HEK293 (cell line): Measurements from ENCODE around the gene TMEM51.

Source experiments
- CTCF ChIA-PET: fragments of 350-600 bp; formaldehyde crosslinking; extraction: SDS; loops from one replicate; lab custom pipeline; 2021; ENCODE audit warnings: antibody characterized with exemption; lab: Yijun Ruan, JAX
- POLR2A ChIA-PET: fragments of 300-600 bp; formaldehyde crosslinking; extraction: SDS; loops from one replicate; lab custom pipeline; 2020; ENCODE audit warnings: antibody characterized with exemption, inconsistent platforms; lab: Yijun Ruan, JAX
- H3K27ac ChIP-seq: fragments of 200-500 bp; sonication (Bioruptor generic); 2 replicates; pipeline ENCODE4 v1.5.1; 2014; ENCODE audit warnings: low read depth, low read length, control low read depth, inconsistent platforms; ENCODE audit errors: extremely low read depth
- H3K36me3 ChIP-seq, 2 experiments: fragments of 200-500 bp in 1 of 2; sonication (Bioruptor generic) in 1 of 2; 1 replicate in 1 of 2; 2 replicates in 1 of 2; pipeline ENCODE4 v1.5.1; 2014 to 2017; ENCODE audit warnings: inconsistent platforms in 2 of 2, low read length in 2 of 2; ENCODE audit not compliant: control insufficient read depth in 2 of 2, insufficient read depth in 1 of 2
- H3K4me1 ChIP-seq: fragments of 200-500 bp; sonication (Bioruptor generic); 2 replicates; pipeline ENCODE4 v1.5.1; 2014; ENCODE audit warnings: mild to moderate bottlenecking, low read length, inconsistent platforms; ENCODE audit not compliant: control insufficient read depth, insufficient read depth
- H3K4me3 ChIP-seq: 2 replicates; pipeline ENCODE4 v1.5.1; 2011; ENCODE audit warnings: low read depth, mild to moderate bottlenecking, control low read depth, low read length, moderate library complexity
- H3K9me3 ChIP-seq: fragments of 200-500 bp; sonication (Bioruptor generic); 2 replicates; pipeline ENCODE4 v1.5.1; 2014; ENCODE audit warnings: low read depth, low read length, inconsistent platforms; ENCODE audit not compliant: control insufficient read depth, insufficient read depth
- FEZF1 ChIP-seq: fragments of 450-650 bp; formaldehyde crosslinking; IDR thresholded peaks from 2 replicates; pipeline ENCODE4 v1.5.1; 2016; ENCODE audit warnings: missing biosample characterization, missing genetic modification characterization
- SCRT2 ChIP-seq: fragments of 450-650 bp; formaldehyde crosslinking; IDR thresholded peaks from 2 replicates; pipeline ENCODE4 v1.5.1; 2016; ENCODE audit warnings: missing biosample characterization, missing genetic modification characterization
- YY2 ChIP-seq: fragments of 450-650 bp; formaldehyde crosslinking; IDR thresholded peaks from 2 replicates; pipeline ENCODE4 v1.5.1; 2016; ENCODE audit warnings: missing biosample characterization, missing genetic modification characterization
- ZNF157 ChIP-seq: fragments of 450-650 bp; formaldehyde crosslinking; IDR thresholded peaks from 2 replicates; pipeline ENCODE4 v1.5.1; 2016; ENCODE audit warnings: missing biosample characterization, missing genetic modification characterization
- ZNF202 ChIP-seq: fragments of 450-650 bp; formaldehyde crosslinking; IDR thresholded peaks from 2 replicates; pipeline ENCODE4 v1.5.1; 2016; ENCODE audit warnings: missing biosample characterization, missing genetic modification characterization, borderline replicate concordance
- ZNF211 ChIP-seq: fragments of 450-650 bp; formaldehyde crosslinking; IDR thresholded peaks from 2 replicates; pipeline ENCODE4 v1.5.1; 2016; ENCODE audit warnings: low read depth, missing biosample characterization, missing genetic modification characterization
- ZNF221 ChIP-seq: fragments of 450-650 bp; formaldehyde crosslinking; IDR thresholded peaks from 2 replicates; pipeline ENCODE4 v1.5.1; 2017; ENCODE audit warnings: missing biosample characterization, missing genetic modification characterization, borderline replicate concordance
- ZNF391 ChIP-seq: fragments of 450-650 bp; formaldehyde crosslinking; IDR thresholded peaks from 2 replicates; pipeline ENCODE4 v1.5.1; 2016; ENCODE audit warnings: low read depth, missing biosample characterization, missing genetic modification characterization, borderline replicate concordance
- ZNF404 ChIP-seq: fragments of 450-650 bp; formaldehyde crosslinking; IDR thresholded peaks from 2 replicates; pipeline ENCODE4 v1.5.1; 2017; ENCODE audit warnings: missing biosample characterization, missing genetic modification characterization
- ZNF561 ChIP-seq: fragments of 450-650 bp; IDR thresholded peaks from 2 replicates; pipeline ENCODE4 v1.5.1; 2018; ENCODE audit warnings: missing biosample characterization, missing genetic modification characterization, borderline replicate concordance
- ZNF776 ChIP-seq: fragments of 450-650 bp; formaldehyde crosslinking; IDR thresholded peaks from 2 replicates; pipeline ENCODE4 v1.5.0; 2017; ENCODE audit warnings: missing biosample characterization, missing genetic modification characterization, borderline replicate concordance
- TF ChIP-seq, protein P1 (sequence below): fragments of 450-650 bp; formaldehyde crosslinking; IDR thresholded peaks from 2 replicates; pipeline ENCODE4 v1.5.1; 2016; ENCODE audit warnings: missing biosample characterization, missing genetic modification characterization
- TF ChIP-seq, protein P2 (sequence below): fragments of 450-650 bp; formaldehyde crosslinking; IDR thresholded peaks from 2 replicates; pipeline ENCODE4 v1.5.1; 2016; ENCODE audit warnings: missing biosample characterization, missing genetic modification characterization
- TF ChIP-seq, protein P3 (sequence below): fragments of 450-650 bp; formaldehyde crosslinking; IDR thresholded peaks from 2 replicates; pipeline ENCODE4 v1.5.1; 2016; ENCODE audit warnings: missing biosample characterization, missing genetic modification characterization
- TF ChIP-seq, protein P4 (sequence below): fragments of 450-650 bp; formaldehyde crosslinking; optimal IDR thresholded peaks from 2 replicates; pipeline ENCODE3; 2016; ENCODE audit warnings: missing biosample characterization, mild to moderate bottlenecking, missing genetic modification characterization
- TF ChIP-seq, protein P5 (sequence below): fragments of 450-650 bp; formaldehyde crosslinking; IDR thresholded peaks from 2 replicates; pipeline ENCODE4 v1.5.1; 2016; ENCODE audit warnings: missing biosample characterization, missing genetic modification characterization, low read depth

The TMEM51 gene

DNA sequence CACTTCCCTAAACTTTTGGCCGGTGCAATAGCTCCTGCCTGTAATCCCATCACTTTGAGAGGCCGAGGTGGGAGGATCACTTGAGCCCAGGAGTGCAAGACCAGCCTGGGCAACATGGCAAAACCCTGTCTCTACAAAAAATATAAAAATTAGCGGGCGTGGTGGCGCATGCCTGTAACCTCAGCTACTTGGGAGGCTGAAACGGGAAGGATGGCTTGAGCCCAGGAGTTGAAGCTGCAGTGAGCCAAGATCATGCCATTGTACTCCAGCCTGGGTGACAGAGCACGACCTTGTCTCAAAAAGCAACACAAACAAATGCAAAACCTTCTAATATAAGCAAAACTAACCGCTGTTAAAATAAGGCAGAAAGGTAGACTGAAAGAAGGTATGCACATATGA is 25.9 kb downstream of the TMEM51 start:
- Histone ChIP-seq H3K27ac (no peak overlapping the region), H3K4me3 (no peak overlapping the region), H3K9me3 (no peaks in the 10 kb centered on the region), H3K36me3 (no peaks in the 10 kb centered on the region), H3K4me1 (no peaks in the 10 kb centered on the region; the same call in 1 of the 2 replicates)
- POLR2A ChIA-PET: no interaction called here
- no peak for TF ChIP-seq ZNF221 (tag by site-specific recombination)
- TF ChIP-seq ZNF561 (tag by site-specific recombination): no peak
- TF ChIP-seq, protein P1, sequence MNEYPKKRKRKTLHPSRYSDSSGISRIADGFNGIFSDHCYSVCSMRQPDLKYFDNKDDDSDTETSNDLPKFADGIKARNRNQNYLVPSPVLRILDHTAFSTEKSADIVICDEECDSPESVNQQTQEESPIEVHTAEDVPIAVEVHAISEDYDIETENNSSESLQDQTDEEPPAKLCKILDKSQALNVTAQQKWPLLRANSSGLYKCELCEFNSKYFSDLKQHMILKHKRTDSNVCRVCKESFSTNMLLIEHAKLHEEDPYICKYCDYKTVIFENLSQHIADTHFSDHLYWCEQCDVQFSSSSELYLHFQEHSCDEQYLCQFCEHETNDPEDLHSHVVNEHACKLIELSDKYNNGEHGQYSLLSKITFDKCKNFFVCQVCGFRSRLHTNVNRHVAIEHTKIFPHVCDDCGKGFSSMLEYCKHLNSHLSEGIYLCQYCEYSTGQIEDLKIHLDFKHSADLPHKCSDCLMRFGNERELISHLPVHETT (tag by site-specific recombination): no peak
- TF ChIP-seq ZNF391 (tag by site-specific recombination): no peak
- TF ChIP-seq, protein P2, sequence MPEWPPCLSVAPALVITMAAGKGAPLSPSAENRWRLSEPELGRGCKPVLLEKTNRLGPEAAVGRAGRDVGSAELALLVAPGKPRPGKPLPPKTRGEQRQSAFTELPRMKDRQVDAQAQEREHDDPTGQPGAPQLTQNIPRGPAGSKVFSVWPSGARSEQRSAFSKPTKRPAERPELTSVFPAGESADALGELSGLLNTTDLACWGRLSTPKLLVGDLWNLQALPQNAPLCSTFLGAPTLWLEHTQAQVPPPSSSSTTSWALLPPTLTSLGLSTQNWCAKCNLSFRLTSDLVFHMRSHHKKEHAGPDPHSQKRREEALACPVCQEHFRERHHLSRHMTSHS (tag by site-specific recombination): no peak
- TF ChIP-seq, protein P3, sequence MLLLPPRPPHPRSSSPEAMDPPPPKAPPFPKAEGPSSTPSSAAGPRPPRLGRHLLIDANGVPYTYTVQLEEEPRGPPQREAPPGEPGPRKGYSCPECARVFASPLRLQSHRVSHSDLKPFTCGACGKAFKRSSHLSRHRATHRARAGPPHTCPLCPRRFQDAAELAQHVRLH (tag by site-specific recombination): no peak
- no peak for TF ChIP-seq ZNF776 (tag by site-specific recombination)
- no peak for TF ChIP-seq YY2
- TF ChIP-seq, protein P4, sequence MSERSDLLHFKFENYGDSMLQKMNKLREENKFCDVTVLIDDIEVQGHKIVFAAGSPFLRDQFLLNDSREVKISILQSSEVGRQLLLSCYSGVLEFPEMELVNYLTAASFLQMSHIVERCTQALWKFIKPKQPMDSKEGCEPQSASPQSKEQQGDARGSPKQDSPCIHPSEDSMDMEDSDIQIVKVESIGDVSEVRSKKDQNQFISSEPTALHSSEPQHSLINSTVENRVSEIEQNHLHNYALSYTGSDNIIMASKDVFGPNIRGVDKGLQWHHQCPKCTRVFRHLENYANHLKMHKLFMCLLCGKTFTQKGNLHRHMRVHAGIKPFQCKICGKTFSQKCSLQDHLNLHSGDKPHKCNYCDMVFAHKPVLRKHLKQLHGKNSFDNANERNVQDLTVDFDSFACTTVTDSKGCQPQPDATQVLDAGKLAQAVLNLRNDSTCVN (tag by site-specific recombination): no peak
- CTCF ChIA-PET: no interaction called here

DNA sequence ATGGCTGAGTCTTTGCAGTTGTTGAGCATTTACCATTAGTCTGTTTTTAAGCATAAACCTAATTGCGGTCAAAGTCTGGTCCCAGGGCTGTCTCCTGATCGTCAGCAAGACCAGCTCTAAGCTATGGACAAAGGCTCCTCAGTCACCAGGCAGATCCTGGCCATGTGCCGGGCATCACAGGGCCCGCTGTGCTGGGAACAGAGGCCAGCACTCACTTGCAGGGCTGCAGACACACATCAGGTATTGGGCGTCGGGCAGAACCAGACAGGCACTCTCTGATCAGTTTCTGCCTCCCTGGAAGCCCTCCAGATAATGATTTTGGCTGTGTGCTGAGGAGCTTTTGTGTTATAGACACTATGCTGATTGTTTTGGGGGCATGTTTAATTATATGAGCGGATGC is 26.6 kb downstream of the TMEM51 start:
- Histone ChIP-seq H3K4me3 (no peak overlapping the region), H3K27ac (no peak overlapping the region), H3K36me3 (no peaks in the 10 kb centered on the region), H3K4me1 (no peaks in the 10 kb centered on the region; the same call in 1 of the 2 replicates), H3K9me3 (no peaks in the 10 kb centered on the region)
- CTCF ChIA-PET: interaction anchor here (1.4 kb wide), 1 partner anchor 28 kb away, joined by 4 read pairs; no protein-coding TSS in a partner anchor
- POLR2A ChIA-PET: no interaction called here
- no peak for TF ChIP-seq SCRT2 (tag by site-specific recombination)
- no peak for TF ChIP-seq ZNF157 (tag by site-specific recombination)
- TF ChIP-seq ZNF404 (tag by site-specific recombination): no peak
- TF ChIP-seq ZNF202: no peak
- TF ChIP-seq FEZF1 (tag by site-specific recombination): no peak
- TF ChIP-seq, protein P5, sequence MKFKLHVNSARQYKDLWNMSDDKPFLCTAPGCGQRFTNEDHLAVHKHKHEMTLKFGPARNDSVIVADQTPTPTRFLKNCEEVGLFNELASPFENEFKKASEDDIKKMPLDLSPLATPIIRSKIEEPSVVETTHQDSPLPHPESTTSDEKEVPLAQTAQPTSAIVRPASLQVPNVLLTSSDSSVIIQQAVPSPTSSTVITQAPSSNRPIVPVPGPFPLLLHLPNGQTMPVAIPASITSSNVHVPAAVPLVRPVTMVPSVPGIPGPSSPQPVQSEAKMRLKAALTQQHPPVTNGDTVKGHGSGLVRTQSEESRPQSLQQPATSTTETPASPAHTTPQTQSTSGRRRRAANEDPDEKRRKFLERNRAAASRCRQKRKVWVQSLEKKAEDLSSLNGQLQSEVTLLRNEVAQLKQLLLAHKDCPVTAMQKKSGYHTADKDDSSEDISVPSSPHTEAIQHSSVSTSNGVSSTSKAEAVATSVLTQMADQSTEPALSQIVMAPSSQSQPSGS (tag by site-specific recombination): no peak
- TF ChIP-seq ZNF211 (tag by site-specific recombination): no peak
- TF ChIP-seq, all 188 proteins: peak for 0

DNA sequence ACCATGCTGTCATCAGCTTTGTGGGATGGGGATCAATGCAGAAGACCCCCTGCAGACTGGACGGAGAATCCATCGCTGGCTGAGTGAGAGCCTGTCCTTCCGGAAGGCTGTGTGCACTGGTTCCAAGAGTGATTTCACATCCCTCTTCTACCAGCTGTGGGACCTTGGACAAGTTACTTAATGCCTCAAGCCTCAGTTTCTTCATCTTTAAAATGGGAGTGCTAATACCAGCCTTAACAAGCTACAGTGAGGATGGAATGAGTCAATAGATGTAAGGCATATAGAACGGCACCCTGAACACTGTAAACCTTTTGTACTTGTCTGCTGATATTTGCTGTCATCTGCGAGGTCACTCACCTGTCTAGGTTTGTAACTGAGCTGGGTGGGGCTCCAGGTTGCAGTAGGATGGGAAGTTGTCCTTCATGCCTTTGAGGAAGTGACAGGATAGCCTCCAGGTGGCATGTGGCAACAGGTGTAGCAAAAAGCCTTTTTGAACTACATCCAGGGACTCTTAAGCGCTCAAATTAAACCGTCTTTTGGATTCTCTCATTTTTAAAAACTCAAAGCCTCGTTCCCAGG is 27.5 kb downstream of the TMEM51 start:
- POLR2A ChIA-PET: no interaction called here
- H3K4me1 ChIP-seq: no peaks in the 10 kb centered on the region; the same call in 1 of the 2 replicates

More for the DNA sequence above, 27.5 kb downstream of the TMEM51 start:
- TF ChIP-seq, protein P1 (tag by site-specific recombination): no peak
- TF ChIP-seq SCRT2 (tag by site-specific recombination): peak; percentile 59
- Histone ChIP-seq H3K9me3 (no peaks in the 10 kb centered on the region), H3K36me3 (no peaks in the 10 kb centered on the region), H3K4me3 (no peak overlapping the region), H3K27ac (no peak overlapping the region)
- CTCF ChIA-PET: interaction anchor here (1.4 kb wide), 2 partner anchors 29 to 251 kb away, joined by 4 read pairs; no protein-coding TSS in a partner anchor
